Ureter (tissue), 1 donor: Measurements from ENCODE around the gene IFIT3. TPM values are rescaled to one million over a fixed set of nuclear protein-coding genes. Genes with fewer than 3 reads are reported as not detected.
A peak's percentile ranks its signal among the peaks of the same experiment; 100 is the strongest.
"Not testable (repeated sequence)": the region's sequence is repeated elsewhere in the genome, so short reads cannot be mapped to it uniquely, and the experiment has no call there.

ENCODE experiments used
- DNase-seq: peaks from one replicate; pipeline ENCODE4 v3.0.0-alpha.2; 2020; ENCODE audit warnings: low spot score
- total RNA-seq: library from RNA; stranded (reverse); gene quantifications from one replicate; pipeline ENCODE4 v1.2.4, GENCODE V29; 2023
- donor health status: DM: yes; HTN: yes; CAD: no.

The IFIT3 gene
- 10.2 TPM for total RNA-seq

GRCh38 chr10:89327803-89328441, at the start of gene IFIT3:
TSS of gene IFIT3 (plus strand) at chr10:89327997. CDS start at chr10:89328074, 77 bp downstream.
- peak; percentile 67 for DNase-seq

DNA sequence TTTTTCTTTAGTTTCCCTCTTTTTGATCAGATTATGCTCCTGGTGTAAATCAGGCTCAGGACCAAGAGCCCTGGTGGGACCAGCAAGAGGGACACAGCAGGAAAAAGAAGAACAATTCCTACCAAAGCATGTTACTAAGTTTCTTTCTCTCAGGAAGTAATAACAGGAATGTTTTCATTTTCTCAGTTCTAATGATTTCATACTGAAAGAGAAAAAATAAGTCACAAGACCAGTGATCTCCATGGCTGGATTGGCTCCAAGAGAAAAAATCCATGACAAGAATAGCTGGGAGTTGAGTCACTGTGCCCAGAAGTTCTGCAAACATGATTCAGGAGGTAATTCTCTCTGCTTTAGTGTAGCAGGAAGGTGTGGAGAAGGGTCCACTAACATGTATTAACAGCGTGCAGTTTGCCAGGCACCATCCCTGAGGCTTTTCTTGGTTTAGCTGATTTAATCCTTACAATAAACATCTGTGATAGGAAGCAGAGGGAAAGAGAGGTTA, 49.7 kb upstream of the IFIT3 start:
- peak; percentile 75 for DNase-seq

- DNase-seq: no peak
Measured at GRCh38 chr10:89278900-89279392, 48.9 kb upstream of the IFIT3 start.

GRCh38 chr10:89279421-89279869, 48.4 kb upstream of the IFIT3 start:
- no peak for DNase-seq

- DNase-seq: no peak
Measured at GRCh38 chr10:89280508-89280907, 47.3 kb upstream of the IFIT3 start.

GRCh38 chr10:89281606-89282395, 46.0 kb upstream of the IFIT3 start:
- DNase-seq: no peak

DNA sequence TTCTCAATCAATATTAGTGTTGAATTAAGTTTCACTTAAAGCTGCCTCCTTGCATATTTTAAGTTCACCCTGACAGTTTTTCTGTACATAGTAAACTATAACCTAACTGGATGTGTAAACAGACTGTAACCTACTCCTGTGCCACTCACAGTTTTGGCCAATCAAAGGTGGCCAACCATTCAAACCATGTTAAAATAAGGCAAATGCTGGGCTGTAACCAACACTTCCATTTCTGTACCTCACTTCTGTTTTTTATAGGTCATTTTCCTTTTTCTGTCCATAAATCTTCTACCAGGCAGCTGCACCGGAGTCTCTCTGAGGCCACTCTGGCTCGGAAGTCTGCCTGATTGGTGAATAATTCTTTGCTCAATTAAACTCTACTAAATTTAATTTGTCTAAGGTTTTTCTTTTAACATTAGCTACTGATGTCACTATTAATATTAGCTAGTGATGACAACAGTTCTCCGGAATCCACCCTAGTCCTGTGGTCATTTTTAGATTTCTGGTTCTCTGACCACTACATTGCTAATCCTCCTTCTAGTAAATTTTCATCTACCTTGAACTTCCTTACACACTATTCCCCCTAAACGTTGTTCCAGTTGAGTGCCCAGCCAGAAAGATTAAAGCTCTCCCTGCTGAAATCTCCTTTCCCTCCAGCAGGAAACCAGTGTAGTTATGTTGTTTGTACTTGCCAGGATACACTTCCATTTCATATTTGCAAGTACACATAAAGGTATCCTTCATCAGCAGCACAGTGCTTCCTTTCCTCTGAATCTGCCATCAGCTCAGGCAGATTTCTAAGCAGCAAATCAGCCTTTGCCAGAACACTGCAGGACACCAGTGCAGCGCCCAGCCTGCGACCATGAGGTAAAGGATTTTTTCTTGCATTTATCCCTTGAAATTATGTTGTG, 44.5 kb upstream of the IFIT3 start:
- DNase-seq: no peak

DNA sequence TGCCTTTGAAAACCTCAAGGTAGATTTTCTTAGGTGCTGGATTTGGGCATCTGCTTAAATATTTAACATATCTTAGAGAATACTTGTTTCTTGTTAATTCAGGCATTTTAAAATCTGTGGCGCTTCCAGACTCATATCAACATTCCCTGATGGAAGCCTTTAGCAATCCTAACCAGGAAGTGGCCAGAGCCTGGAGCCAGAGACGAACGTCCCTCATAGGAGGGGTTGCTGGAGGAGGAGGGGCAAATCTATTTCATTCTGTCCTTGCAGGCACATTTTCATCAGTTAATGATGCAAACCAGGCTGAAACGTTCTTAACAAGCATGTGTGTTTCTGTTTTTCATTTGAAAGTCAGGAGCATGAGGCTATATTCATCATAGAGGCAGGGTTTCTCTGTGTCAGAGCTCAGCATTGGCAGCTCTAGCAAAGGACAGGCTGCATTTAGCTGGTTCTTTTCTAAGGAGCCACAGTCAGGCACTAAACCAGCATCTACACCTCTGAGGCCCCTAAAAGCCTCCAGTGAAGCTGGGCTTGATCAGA, 43.8 kb upstream of the IFIT3 start:
- no peak for DNase-seq

DNA sequence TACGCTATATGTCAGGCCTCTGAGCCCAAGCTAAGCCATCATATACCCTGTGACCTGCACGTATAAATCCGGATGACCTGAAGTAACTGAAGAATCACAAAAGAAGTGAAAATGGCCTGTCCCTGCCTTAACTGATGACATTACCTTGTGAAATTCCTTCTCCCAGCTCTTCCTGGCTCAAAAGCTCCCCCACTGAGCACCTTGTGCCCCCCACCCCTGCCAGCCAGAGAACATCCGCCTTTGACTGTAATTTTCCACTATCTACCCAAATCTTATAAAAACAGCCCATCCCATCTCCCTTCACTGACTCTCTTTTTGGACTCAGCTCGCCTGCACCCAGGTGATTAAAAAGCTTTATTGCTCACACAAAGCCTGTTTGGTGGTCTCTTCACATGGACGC, 43.1 kb upstream of the IFIT3 start:
- DNase-seq: not testable (repeated sequence)

DNA sequence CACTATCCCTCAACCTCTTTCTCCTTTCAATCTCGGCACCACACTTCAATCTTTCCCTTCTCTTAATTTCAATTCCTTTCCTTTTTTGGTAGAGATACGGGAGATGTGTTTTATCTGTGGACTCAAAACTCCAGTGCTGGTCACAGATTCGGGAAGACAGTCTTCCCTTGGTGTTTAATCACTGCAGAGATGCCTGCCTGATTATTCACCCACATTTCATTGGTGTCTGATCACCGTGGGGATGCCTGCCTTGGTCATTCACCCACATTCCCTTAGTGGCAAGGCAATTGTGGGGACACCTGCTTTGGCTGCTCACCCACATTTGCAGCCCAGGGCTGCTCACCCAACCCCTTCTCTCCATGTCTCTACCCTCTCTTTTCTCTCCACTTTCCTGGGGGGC, 42.5 kb upstream of the IFIT3 start:
- DNase-seq: not testable (repeated sequence)

DNA sequence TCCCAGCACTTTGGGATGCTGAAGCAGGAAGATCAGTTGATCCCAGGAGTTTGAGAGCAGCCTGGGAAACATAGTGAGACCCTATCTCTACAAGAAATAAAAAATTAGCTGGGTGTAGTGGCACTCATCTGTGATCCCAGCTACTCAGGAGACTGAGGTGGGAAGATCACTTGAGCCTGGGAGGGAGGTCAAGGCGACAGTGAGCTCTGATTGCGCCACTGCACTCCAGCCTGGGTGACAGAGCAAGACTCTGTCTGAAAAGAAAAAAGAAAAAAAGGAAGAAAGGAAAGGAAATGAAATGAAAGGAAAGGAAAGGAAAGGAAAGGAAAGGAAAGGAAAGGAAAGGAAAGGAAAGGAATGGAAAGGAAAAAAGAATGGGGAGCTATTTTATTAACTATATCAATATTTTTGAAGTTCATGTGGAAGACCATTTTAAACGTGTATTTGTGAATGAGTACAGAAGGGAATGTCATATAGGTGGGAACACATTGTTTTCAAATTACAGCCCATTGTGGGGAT, 33.0 kb upstream of the IFIT3 start:
- DNase-seq: no peak

- no peak for DNase-seq
Measured at GRCh38 chr10:89295597-89295996, 32.2 kb upstream of the IFIT3 start.

DNA sequence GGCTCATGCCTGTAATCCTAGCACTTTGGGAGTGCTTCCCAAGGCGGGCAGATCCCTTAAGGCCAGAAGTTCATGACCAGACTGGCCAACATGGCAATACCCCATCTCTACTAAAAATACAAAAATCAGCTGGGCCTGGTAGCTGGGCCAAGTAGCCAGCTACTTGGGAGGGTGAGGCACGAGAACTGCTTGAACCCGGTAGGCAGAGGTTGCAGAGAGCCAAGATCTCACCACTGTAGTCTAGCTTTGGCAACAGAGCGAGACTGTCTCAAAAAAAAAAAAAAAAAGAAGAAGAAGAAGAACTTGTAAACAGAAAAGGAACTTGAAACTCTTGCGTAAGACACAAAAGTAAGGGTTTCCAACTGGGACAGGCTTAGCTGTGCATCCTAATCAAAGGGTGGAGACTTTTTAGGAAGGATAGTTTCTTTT, 31.6 kb upstream of the IFIT3 start:
- DNase-seq: no peak

- DNase-seq: no peak
Measured at GRCh38 chr10:89297356-89297755, 30.4 kb upstream of the IFIT3 start.

DNA sequence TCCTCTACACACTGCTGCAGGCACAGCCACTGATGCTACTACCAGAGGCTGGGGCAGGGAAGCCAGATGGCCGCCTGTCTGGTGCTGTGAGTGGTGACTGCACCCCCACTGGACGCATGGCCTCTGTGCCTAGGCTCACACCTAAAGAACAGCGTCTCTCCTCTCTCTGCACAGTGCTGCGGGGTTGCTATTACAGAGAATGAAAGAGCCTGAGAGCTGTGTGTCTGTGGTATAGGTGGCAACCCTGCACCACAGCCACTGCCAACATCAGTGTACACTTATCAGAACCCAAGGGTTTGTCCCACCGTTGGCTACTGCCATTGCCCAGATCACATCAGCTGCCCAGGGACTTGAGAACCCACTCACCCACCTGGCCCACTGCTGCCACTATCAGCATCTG, 30.0 kb upstream of the IFIT3 start:
- no peak for DNase-seq

DNA sequence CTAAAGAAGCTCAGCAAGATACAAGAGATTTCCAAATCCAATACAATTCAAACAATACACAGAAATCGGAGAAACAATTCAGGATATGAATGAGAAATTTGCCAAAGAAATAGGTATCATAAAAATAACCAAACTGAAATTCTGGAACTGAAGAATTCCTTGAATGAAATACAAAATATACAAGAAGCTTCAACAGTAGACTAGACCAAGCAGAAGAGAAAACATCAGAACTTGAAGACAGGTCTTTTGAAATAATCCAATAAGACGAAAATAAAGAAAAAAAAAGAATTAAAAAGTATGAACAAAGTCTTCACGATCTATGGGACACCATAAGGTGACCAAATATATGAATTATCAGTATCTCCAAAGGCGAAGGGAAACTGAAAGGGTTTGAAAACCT, 28.8 kb upstream of the IFIT3 start:
- no peak for DNase-seq

DNA sequence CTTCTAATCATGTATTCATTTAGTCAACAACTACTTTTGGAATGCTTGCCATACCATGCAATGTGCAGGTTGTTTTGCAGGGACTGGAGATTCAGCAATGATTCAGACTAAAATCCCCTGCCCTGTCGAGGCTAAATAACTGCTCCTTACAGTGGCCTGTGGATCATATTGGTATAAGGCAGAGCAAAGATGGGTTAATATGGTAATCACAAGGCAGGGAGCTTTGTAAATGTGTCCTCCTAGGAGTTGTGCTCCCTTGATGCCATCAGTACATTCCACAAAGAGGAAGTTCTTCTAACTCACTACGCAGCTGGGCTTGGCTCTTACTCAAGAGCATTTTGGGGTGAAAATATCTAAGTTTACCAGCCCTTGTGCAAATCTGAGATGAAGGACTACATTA, 26.6 kb upstream of the IFIT3 start:
- no peak for DNase-seq

GRCh38 chr10:89301721-89302445, 25.9 kb upstream of the IFIT3 start, which contains the start of gene IFIT2:
TSS of gene IFIT2 (plus strand) at chr10:89302046. CDS start at chr10:89302124, 78 bp downstream.
- no peak for DNase-seq

GRCh38 chr10:89302625-89303024, 25.2 kb upstream of the IFIT3 start:
- no peak for DNase-seq

- no peak for DNase-seq
Measured at GRCh38 chr10:89303161-89303560, 24.6 kb upstream of the IFIT3 start.
